Cortex of kidney (tissue), 1 donor: Measurements from ENCODE around the gene FBXO30.

Experiments
- DNase-seq: peaks from one replicate; lab custom pipeline; 2025; lab: John Stamatoyannopoulos, UW

FBXO30 gene, protein sequence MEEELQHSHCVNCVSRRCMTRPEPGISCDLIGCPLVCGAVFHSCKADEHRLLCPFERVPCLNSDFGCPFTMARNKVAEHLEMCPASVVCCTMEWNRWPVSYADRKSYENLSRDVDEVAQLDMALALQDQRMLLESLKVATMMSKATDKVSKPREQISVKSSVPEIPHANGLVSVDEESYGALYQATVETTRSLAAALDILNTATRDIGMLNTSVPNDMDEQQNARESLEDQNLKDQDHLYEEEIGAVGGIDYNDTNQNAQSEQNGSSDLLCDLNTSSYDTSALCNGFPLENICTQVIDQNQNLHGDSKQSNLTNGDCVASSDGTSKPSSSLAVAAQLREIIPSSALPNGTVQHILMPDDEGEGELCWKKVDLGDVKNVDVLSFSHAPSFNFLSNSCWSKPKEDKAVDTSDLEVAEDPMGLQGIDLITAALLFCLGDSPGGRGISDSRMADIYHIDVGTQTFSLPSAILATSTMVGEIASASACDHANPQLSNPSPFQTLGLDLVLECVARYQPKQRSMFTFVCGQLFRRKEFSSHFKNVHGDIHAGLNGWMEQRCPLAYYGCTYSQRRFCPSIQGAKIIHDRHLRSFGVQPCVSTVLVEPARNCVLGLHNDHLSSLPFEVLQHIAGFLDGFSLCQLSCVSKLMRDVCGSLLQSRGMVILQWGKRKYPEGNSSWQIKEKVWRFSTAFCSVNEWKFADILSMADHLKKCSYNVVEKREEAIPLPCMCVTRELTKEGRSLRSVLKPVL

GRCh38 chr6:145814501-145815308 is at the start of gene FBXO30:
TSS of gene FBXO30 (minus strand) at chr6:145814795. CDS start at chr6:145806405, 8,390 bp downstream.
- DNase-seq, result no peak

DNA sequence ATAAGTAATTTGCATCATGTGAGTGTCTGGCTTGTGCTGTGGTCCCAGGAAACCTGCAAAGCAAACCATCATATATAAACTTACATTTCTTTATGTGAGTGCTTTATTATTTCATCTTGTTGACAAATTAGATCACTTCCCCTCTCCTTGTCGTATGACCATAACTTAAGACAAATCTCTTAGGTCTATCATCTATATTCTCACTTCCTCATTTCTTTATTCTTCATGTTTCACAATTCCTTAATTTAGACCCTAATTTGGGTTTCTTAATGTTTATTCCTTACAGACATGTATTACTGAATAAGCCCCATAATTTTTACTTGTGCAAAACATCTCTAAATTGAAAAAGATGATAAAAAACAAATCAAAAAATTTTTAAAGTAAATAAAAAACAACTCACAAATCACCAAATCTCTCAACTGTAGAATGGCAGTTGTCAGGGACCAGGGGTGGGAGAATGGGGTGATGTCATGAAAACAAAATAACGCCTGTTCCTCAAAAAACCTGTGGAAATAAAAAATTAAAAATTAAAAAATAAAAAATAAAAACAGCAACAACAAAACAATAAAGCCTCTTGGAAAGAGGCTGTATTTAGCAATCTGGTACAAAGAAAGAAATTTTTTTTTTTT is 49.5 kb upstream of the FBXO30 start:
- no peak for DNase-seq

GRCh38 chr6:145863366-145863765 is 48.8 kb upstream of the FBXO30 start:
- DNase-seq, result no peak

GRCh38 chr6:145860562-145860961 is 46.0 kb upstream of the FBXO30 start:
- no peak for DNase-seq

DNA sequence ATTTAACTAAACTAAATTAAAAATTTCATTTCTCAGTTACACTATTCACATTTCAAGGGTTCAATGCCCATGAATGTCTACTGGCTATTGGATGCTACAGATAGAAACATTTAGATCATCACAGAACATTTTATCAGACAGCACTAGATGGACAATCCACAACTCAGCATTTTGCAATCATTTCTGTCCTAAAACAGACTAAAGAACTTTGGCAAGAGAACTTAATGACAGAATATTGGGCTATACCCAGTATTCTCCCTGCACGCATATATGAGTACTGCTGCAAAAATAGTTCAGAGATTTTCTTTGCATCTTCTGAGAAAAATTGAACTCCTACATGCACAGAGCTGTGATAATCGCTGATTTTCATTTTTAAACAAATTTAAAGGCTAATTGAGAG is 36.1 kb upstream of the FBXO30 start:
- DNase-seq, result no peak

- no peak for DNase-seq
These were observed 33.9 kb upstream of the FBXO30 start for GRCh38 chr6:145848541-145848940.

- DNase-seq, result no peak
These were observed 31.0 kb upstream of the FBXO30 start for GRCh38 chr6:145845557-145845956.

DNA sequence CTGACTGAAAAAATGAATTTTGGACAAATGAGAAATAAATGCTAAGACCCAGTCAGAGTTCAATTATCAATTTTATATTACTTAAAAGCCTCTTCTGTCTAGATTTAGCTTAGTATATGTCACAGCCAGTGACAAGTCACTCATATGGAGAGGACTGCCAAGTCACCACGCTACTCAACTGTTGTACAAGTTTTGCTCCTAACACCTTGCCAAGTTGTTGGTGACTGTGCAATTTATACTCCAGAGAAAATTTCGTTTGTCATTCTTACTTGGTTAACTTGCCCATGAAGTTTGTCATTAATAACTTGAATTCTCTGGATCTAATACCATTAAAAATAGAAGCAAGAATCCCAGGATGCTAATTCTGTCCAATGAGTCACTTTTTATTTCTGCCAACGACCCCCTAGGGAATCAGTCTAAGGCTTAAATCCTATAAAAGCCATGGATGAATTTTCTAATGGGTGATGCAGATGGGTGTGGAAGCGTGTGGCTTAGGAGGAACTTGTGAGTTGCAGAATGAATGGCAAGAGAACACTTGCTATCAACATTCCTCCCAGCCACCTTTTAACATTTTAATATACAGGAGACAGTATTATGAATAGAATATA is 30.4 kb upstream of the FBXO30 start:
- no peak for DNase-seq

- DNase-seq, result no peak
These were observed 28.3 kb upstream of the FBXO30 start for GRCh38 chr6:145842693-145843546.

DNA sequence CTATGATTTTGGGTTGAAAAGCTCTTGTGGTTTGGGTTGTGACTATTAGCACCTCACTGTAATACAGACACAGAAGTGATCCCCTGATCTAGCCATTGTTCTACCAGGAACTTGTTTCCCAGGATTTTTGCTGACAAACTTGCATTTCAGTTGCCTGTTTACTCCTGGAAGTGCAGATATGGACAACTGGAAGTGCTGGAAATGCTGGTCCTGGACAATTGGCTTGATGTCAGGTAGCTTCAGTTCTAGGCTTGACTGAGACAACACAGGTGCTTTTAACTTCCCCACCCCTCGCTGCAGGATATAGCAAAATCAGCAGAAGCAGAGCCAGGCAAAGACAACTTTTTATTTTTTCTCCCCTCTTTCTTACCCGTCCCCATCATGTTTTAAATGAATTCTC is 27.1 kb upstream of the FBXO30 start:
- DNase-seq, result no peak

DNA sequence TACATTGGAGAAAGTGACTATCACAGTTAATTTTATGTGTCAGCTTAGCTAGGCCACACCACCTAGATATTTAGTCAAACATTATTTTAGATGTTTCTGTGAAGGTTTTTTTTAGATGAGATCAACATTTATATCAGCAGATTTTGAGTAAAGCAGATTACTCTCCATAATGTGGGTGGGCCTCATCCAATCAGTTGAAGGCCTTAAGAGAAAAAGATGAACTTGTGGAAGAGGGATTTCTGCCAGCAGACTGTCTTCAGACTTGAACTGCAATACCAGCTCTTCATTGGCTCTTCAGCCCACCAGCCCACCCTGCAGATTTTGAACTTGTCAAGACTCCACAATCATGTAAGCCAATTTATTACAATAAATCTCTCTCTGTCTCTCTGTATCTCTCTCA is 25.1 kb upstream of the FBXO30 start:
- DNase-seq, result no peak

DNA sequence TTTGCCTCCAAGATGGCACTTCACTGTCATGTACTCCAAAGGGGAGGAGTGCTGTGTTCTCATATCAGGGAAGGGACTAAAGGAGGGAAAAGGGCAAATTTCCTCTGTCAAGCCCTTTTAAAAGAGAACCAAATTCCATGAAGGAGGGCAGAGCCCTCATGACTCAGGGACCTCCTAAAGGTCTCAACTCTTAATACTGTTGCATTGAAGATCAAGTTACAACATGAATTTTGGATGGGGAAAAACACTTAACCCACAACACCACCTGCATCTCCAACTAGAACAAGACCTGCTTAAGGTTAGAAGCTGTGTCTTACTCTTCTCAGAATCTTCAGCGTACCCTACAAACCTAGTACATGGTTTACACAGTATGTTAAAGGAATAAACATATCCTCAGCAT is 23.7 kb upstream of the FBXO30 start:
- DNase-seq, result no peak

DNA sequence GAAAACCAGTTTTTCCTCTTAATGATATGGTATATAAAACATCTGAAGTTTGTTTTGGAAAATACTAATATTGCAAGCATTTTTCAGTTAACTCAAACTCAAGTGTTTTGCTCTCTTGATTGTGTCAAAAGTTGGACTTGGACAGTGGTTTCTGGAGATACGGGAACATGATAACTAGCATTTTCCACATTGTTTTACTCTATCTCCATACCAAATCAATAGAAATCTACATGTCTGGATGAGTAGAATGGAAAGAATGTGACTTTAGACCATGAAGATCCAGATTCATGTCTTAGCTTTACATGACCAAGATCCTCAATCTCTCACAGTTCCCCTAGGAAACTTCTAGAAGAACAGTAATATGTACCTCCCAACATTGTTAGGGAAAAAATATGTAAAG is 22.2 kb upstream of the FBXO30 start:
- DNase-seq, result no peak

GRCh38 chr6:145836170-145836569 is 21.6 kb upstream of the FBXO30 start:
- DNase-seq, result no peak

- DNase-seq, result no peak
These were observed 16.0 kb upstream of the FBXO30 start for GRCh38 chr6:145830612-145831011.

DNA sequence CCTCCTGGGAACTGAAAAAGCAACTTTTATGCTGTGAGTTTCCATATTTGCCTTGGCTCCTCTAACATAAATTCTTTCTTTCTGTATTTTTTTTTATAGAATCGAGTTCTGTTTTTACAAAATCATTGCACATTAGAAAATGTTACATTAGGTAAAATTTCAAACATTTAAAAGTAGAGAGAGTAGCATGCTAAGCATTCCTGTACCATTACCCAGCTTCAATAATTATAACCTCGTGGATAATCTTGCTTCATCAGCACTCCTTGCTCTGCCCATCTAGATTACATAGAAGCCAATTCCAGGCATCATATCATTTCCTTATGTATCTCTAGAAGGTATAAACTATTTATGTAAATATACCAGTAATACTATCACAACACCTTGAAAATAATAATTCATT is 15.4 kb upstream of the FBXO30 start:
- no peak for DNase-seq

- no peak for DNase-seq
These were observed 14.5 kb upstream of the FBXO30 start for GRCh38 chr6:145829102-145829501.

GRCh38 chr6:145824344-145824743 is 9.7 kb upstream of the FBXO30 start:
- no peak for DNase-seq

- DNase-seq, result no peak
These were observed 8.8 kb upstream of the FBXO30 start for GRCh38 chr6:145823328-145823944.

- DNase-seq, result no peak
These were observed 7.9 kb upstream of the FBXO30 start for GRCh38 chr6:145822456-145822855.
